Memory B cell (primary cell): ENCODE measurements around the gene CWC22.
A peak's percentile ranks its signal among the peaks of the same experiment; 100 is the strongest.
"Not testable (repeated sequence)": the region's sequence is repeated elsewhere in the genome, so short reads cannot be mapped to it uniquely, and the experiment has no call there.

ENCODE experiments used
- ATAC-seq: fragments of 150-1000 bp; cut with Tn5 transposase; 2 replicates; pipeline ENCODE4 v1.10.0; 2021; ENCODE audit warnings: low read depth, mild to moderate bottlenecking, moderate library complexity
- DNase-seq, 2 donors: peaks; one replicate each; pipeline ENCODE4 v3.0.0; 2022; ENCODE audit warnings: low spot score in 2 of 2
- H3K27ac Mint-ChIP-seq: one replicate; pipeline ENCODE4 v1.8.0; 2022; ENCODE audit warnings: mild to moderate bottlenecking, moderate library complexity, mixed read lengths
- H3K27me3 Mint-ChIP-seq: one replicate; pipeline ENCODE4 v1.8.0; 2022; ENCODE audit warnings: mixed read lengths
- H3K36me3 Mint-ChIP-seq: one replicate; pipeline ENCODE4 v1.8.0; 2022; ENCODE audit warnings: mild to moderate bottlenecking, mixed read lengths
- H3K4me1 Mint-ChIP-seq: one replicate; pipeline ENCODE4 v1.8.0; 2022; ENCODE audit warnings: mixed read lengths
- H3K4me3 Mint-ChIP-seq: one replicate; pipeline ENCODE4 v1.8.0; 2022; ENCODE audit warnings: mild to moderate bottlenecking, moderate library complexity, mixed read lengths
- H3K9me3 Mint-ChIP-seq: one replicate; pipeline ENCODE4 v1.8.0; 2022; ENCODE audit warnings: mixed read lengths

The CWC22 gene

DNA sequence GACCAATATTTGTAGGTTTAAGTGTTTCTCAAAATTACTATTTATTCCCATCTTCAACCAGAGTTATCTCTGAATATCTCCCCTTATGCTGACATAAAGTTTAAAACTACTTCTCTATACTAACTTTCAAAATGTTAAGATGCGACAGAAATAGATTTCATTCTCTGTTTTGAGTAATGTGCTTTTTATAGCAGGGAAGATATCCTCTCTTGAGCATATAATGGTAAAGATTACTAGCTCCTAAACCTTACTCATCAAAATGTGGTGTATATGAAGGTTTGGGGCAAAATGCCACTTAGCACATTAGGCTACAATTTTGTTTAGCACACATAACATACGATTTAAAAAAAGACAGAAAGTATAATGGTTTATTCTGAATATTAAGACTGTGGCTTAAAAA, 54.4 kb downstream of the CWC22 start:
- Mint-ChIP-seq H3K36me3 (peaks cover 35% of the 10 kb centered on the region), H3K9me3 (no peaks in the 10 kb centered on the region), H3K4me3 (no peak overlapping the region), H3K4me1 (no peaks in the 10 kb centered on the region), H3K27me3 (no peaks in the 10 kb centered on the region), H3K27ac (no peak overlapping the region)
- ATAC-seq (no peak), DNase-seq (no peak)

DNA sequence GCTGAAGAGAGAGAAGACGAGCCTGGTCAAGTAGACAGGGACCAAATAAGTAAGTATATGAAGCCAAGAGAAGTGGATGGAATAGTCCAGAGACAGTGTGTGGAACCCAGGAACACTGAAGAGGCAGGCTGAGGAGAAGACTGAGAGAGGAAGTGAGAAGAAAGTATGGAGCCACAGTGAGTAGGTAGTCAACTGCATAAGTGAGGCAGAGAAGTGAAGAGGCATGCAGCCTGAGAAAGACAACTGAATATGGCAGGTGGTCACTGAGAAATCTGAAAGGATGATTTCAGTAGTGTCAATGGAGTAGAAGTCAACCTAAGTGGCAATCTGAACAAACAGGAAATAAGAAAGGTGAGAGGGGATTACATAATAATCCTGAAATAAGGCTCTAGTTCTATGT, 55.4 kb downstream of the CWC22 start:
- ATAC-seq (no peak), DNase-seq (no peak)
- Mint-ChIP-seq H3K4me1 (no peaks in the 10 kb centered on the region), H3K36me3 (peaks cover 32% of the 10 kb centered on the region), H3K27ac (no peak overlapping the region), H3K4me3 (no peak overlapping the region), H3K9me3 (no peaks in the 10 kb centered on the region), H3K27me3 (no peaks in the 10 kb centered on the region)

DNA sequence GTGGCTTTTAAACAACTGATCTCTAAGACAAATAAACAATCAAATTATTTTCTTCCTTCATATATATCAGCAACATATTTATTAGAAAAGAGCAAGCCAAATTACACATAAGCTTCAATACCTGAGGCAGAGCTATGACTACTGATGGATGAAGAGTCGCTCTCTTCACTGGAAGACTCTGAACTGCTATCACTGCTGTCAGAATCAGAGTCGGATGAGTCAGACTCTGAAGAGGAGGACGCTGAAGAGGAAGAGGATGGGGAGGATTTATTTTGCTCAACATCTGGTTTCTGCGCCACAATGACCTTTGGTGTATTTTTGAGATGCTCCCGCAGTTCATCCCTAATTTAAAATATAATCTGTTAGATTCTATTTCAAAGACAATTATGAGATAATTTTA, 56.7 kb downstream of the CWC22 start:
- Mint-ChIP-seq H3K9me3 (no peaks in the 10 kb centered on the region), H3K36me3 (peaks cover 34% of the 10 kb centered on the region), H3K4me3 (no peak overlapping the region), H3K27me3 (no peaks in the 10 kb centered on the region), H3K4me1 (no peaks in the 10 kb centered on the region), H3K27ac (peak overlapping the region; percentile 45)
- DNase-seq = no peak
- ATAC-seq = no peak

DNA sequence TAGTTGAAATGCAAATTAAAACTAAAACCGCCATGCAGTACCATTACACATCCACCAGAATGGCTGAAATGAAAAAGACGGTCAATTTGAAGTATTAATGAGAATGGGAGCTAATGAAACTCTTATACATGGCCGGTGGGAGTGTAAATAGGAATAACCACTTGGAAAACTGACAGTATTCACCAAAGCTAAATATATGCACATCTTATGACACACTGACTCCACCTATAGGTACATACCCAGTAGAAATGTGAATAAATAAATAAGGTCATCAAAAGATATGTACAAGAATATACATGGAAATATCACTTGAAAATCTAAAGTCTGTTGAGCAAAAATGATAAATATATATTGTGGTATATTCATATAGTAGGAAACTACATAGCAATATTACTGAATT, 57.7 kb downstream of the CWC22 start:
- Mint-ChIP-seq H3K36me3 (peaks cover 36% of the 10 kb centered on the region), H3K27ac (no peak overlapping the region), H3K9me3 (no peaks in the 10 kb centered on the region), H3K27me3 (no peaks in the 10 kb centered on the region), H3K4me1 (no peaks in the 10 kb centered on the region), H3K4me3 (no peak overlapping the region)
- ATAC-seq = no peak
- no peak for DNase-seq

DNA sequence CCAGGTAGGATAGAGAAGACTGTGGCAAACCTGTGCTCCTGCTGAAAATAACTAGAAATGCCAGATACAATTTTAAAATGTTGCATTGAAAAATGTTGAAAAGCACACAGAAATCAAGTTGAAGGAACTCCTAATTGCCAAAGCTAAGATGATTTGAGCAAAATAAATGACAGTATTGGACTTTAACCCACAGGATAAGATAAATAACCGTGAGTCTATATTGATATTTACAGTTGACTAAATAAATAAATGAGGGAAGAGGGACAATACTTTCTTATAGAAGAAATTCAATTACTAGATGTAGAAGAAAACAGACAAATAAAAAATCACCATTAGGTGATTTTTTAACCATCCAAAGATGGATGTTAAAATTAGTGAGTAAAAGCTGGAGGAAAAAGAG, 59.0 kb downstream of the CWC22 start:
- H3K9me3 Mint-ChIP-seq = no peaks in the 10 kb centered on the region
- no peak overlapping the region for H3K4me3 Mint-ChIP-seq
- no peak overlapping the region for H3K27ac Mint-ChIP-seq
- H3K4me1 Mint-ChIP-seq = no peaks in the 10 kb centered on the region
- H3K36me3 Mint-ChIP-seq = peaks cover 27% of the 10 kb centered on the region
- DNase-seq (no peak), ATAC-seq (no peak)
- no peaks in the 10 kb centered on the region for H3K27me3 Mint-ChIP-seq

DNA sequence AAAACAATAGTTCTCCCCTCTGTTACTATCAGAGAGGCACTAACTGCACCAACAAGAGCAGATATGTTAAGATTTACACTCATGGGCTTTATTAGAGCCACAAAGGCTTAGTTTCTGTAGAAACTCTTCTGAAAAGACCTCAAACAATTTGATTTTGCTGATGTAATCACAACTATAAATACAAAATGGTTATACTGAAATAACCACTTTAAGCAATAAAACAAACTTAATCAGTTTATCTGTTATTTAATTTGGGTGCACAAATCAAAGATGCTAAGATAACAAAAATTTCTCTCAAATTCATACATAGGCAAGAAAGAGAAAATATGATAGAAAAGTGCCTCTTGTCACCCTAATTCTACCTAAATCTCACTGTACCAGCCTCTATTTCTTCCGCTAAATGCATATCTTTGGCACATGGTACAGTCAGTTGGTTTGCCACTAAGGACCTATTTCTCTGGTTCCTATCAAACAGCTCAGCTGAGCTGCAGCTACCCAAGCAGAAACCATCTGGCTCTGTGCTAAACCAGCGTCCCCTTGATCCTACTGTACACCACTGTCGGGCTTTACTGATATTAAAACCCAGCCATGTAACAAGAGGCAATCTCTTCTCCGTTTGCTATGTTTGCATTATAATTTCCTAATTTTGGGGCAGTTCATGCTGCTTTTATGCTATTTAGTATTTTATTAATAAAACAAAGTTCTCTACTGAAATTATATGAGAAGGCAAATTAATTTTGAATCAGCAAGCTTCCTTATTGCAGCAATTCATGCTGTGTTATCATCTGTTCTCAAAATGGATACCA, 60.1 kb downstream of the CWC22 start:
- DNase-seq (no peak), ATAC-seq (no peak)
- H3K4me3 Mint-ChIP-seq = no peak overlapping the region
- no peaks in the 10 kb centered on the region for H3K4me1 Mint-ChIP-seq
- no peak overlapping the region for H3K27ac Mint-ChIP-seq
- H3K27me3 Mint-ChIP-seq = no peaks in the 10 kb centered on the region
- H3K9me3 Mint-ChIP-seq = no peaks in the 10 kb centered on the region
- H3K36me3 Mint-ChIP-seq = peaks cover 29% of the 10 kb centered on the region

DNA sequence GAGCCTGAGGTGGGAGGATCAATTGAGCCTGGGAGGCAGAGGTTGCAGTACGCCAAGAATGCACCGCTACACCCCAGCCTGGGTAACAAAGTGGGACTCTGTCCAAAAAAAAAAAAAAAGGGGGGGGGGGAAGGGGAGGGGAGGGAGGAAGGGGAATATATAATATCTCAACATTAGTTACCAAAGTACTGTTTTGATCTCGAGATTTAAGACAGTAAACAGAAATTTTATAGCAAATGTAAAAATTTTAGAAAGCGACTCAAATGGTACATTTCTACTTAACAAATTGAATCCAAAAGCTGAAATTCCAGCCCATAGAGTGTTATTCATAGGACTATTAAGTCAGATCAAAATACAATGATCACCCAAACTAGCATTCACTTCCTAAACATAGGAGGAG, 60.8 kb downstream of the CWC22 start:
- Mint-ChIP-seq H3K27ac (no peak overlapping the region), H3K36me3 (peaks cover 24% of the 10 kb centered on the region), H3K4me1 (no peaks in the 10 kb centered on the region), H3K4me3 (no peak overlapping the region), H3K9me3 (no peaks in the 10 kb centered on the region), H3K27me3 (no peaks in the 10 kb centered on the region)
- ATAC-seq = no peak
- no peak for DNase-seq

DNA sequence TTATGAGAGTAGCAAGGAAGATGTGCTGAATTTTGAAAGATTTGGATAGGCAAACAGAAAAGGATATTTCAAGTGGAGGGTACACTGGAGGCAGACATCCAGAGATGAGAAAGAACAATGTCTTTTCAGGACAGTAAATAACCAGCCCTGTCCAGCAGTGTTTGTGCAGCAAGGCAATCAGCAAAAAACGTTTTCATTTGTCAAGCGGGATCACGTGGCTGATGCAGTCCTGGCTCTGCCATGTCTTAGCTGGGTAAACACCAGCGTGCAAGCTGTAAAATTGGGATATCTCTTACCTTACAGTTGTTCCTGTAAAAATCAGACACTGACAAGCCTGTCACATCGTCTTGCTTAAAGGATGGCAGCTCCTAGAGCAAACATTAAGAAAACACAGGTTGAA, 67.8 kb downstream of the CWC22 start:
- DNase-seq = no peak
- H3K4me1 Mint-ChIP-seq = no peaks in the 10 kb centered on the region
- no peaks in the 10 kb centered on the region for H3K27me3 Mint-ChIP-seq
- no peak overlapping the region for H3K4me3 Mint-ChIP-seq
- no peak overlapping the region for H3K27ac Mint-ChIP-seq
- ATAC-seq = no peak
- H3K9me3 Mint-ChIP-seq = no peaks in the 10 kb centered on the region
- H3K36me3 Mint-ChIP-seq = peaks cover 9% of the 10 kb centered on the region

DNA sequence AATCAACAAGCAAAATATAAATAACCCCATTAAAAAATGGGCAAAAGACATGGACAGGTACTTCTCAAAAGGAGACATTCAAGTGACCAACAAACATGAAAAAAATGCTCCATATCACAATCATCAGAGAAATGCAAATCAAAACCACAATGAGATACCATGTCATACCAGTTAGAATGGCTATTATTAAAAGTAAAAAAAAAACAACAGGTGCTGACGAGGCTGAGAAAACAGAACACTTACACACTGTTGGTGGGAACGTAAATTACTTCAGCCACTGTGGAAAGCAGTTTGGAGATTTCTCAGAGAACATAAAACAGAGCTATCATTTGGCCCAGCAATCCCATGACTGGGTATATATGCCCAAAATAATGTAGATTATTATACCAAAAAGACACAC, 69.1 kb downstream of the CWC22 start:
- Mint-ChIP-seq H3K4me1 (no peaks in the 10 kb centered on the region), H3K36me3 (peaks cover 15% of the 10 kb centered on the region), H3K4me3 (no peak overlapping the region), H3K9me3 (no peaks in the 10 kb centered on the region), H3K27me3 (no peaks in the 10 kb centered on the region), H3K27ac (no peak overlapping the region)
- no peak for ATAC-seq
- DNase-seq = no peak

DNA sequence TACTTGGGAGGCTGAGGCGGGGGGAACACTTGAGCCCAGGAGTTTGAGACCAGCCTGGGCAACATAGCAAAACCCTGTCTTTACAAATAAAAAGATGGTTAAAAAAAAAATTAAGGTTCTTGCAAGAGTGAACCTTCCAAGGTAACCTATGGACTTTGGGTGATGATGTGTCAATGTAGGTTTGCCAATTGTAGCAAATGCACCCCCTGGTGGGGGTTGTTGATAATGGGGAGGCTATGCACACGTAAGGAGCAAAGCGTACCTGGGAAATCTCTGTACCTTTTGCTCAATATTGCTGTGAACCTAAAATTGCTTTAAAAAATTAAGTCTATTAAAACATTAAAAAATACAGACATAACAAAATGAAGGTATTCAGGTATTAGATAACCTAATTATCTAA, 70.4 kb downstream of the CWC22 start:
- no peak for ATAC-seq
- H3K27ac Mint-ChIP-seq = no peak overlapping the region
- H3K4me1 Mint-ChIP-seq = no peaks in the 10 kb centered on the region
- H3K36me3 Mint-ChIP-seq = peaks cover 16% of the 10 kb centered on the region
- DNase-seq = no peak
- H3K9me3 Mint-ChIP-seq = no peaks in the 10 kb centered on the region
- H3K4me3 Mint-ChIP-seq = no peak overlapping the region
- no peaks in the 10 kb centered on the region for H3K27me3 Mint-ChIP-seq

DNA sequence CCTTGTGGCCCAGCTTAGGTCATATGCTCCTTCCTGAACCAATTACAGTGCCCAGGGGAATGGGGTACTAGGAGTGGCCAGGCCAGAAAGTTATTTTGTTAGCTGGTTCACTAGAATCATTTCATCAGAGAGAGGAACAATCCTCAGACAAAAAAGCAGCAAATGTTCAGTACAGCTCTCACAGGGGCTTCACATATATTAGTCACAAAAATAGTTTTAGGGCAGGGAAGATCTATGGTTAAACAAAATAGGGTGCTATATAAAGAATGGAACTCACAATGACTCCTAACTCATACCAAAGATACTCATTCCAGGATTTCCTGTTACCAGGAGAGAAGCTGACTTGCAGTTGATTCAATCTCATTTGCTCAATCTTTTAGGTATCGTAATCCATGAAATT, 71.0 kb downstream of the CWC22 start:
- DNase-seq (no peak), ATAC-seq (no peak)
- Mint-ChIP-seq H3K4me1 (no peaks in the 10 kb centered on the region), H3K27ac (no peak overlapping the region), H3K36me3 (peaks cover 21% of the 10 kb centered on the region), H3K27me3 (no peaks in the 10 kb centered on the region), H3K9me3 (no peaks in the 10 kb centered on the region), H3K4me3 (no peak overlapping the region)

DNA sequence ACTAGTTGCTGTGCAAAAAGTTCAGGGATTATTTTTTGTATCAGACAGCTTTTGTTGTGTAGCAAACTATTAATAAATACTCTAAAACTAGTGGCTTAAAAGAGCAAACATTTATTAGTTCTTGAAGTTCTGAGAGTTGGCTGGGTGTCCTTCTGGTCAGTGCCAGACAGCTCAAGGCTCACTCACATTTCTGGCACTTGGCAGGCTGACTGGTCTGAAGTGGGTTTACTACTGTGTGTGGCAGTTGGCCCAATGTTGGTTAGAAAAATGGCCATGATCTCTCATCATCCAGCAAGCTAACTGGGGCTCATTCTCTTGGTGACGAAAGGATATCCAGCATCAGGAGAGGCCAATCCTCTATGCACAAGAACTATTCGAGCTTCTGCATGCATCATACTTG, 74.3 kb downstream of the CWC22 start:
- DNase-seq = no peak
- peaks cover 38% of the 10 kb centered on the region for H3K36me3 Mint-ChIP-seq

DNA sequence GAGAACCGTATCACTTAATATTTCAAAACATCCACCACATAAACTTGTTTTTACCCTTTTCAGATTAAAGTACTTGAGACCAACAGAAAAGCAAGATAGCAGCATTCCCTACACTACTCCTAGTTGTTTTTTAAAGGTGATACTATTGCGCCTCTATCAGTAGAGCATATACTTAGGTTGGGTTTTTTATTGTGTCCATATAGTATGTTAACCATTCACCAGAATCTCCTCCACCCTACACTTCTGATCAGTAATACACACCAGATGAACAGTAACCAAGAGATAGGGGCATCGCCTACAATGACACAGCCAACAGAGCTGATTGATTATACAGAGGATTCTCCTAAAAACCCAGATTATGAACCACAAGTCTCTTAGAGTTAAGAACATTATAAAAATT, 75.6 kb downstream of the CWC22 start:
- ATAC-seq = no peak
- Mint-ChIP-seq H3K36me3 (peaks cover 44% of the 10 kb centered on the region), H3K9me3 (peaks cover 12% of the 10 kb centered on the region)

More for the DNA sequence above, 74.3 kb downstream of the CWC22 start:
- Mint-ChIP-seq H3K4me3 (no peak overlapping the region), H3K27ac (no peak overlapping the region), H3K27me3 (no peaks in the 10 kb centered on the region), H3K4me1 (no peaks in the 10 kb centered on the region), H3K9me3 (peaks cover 7% of the 10 kb centered on the region)
- ATAC-seq = no peak

DNA sequence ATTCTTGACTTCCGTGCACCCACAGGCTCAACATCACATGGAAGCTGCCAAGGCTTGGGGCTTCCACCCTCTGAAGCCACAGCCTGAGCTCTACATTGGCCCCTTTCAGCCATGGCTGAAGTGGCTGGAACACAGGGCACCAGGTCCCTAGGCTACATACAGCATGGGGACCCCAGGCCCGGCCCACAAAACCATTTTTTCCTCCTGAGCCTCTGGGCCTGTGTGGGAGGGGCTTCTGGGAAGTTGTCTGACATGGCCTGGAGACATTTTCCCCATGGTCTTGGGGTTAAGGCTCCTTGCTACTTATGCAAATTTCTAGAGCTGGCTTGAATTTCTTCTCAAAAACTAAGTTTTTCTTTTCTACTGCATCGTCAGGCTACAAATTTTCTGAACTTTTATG, 77.1 kb downstream of the CWC22 start:
- not testable (repeated sequence) for H3K27me3 Mint-ChIP-seq, H3K4me1 Mint-ChIP-seq, H3K27ac Mint-ChIP-seq, DNase-seq, H3K4me3 Mint-ChIP-seq, ATAC-seq
- Mint-ChIP-seq H3K36me3 (peaks cover 47% of the 10 kb centered on the region), H3K9me3 (peaks cover 17% of the 10 kb centered on the region)

More for the DNA sequence above, 75.6 kb downstream of the CWC22 start:
- Mint-ChIP-seq H3K4me3 (no peak overlapping the region), H3K4me1 (no peaks in the 10 kb centered on the region), H3K27me3 (no peaks in the 10 kb centered on the region), H3K27ac (no peak overlapping the region)
- no peak for DNase-seq

DNA sequence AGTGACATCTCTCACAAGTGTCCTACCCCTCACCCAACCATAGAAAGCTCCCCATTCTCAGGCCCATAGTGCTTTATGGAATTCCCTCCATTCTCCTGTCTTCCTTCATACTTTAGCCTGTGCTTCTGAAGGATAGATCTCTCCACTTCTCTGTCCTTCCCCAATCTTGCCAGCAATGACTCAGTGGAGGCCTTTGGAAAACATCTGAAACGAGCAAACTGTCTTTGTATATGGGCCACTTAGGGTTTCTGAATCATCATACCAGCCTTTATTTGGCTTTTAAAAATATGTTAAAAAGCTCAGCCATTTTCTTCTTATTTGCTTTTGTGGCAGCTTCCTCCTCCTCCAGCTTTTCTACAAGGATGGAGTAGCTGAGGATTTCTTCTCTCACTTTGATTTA, 80.1 kb downstream of the CWC22 start:
- peaks cover 36% of the 10 kb centered on the region for H3K36me3 Mint-ChIP-seq
- DNase-seq (no peak), ATAC-seq (no peak)
- no peak overlapping the region for H3K4me3 Mint-ChIP-seq
- peaks cover 17% of the 10 kb centered on the region for H3K9me3 Mint-ChIP-seq
- no peak overlapping the region for H3K27ac Mint-ChIP-seq
- no peaks in the 10 kb centered on the region for H3K4me1 Mint-ChIP-seq
- H3K27me3 Mint-ChIP-seq = no peaks in the 10 kb centered on the region
